ENCODE data around the gene RO60. TPM values are rescaled to one million over a fixed set of nuclear protein-coding genes. Genes with fewer than 3 reads are reported as not detected.
A peak's percentile ranks its signal among the peaks of the same experiment; 100 is the strongest.

RO60 gene
- total and polyA plus RNA-seq, 2 donors (not counting 1 experiment from before 2014, with no cell fraction given): 8.2 to 66.4 TPM

- no peaks in the 10 kb centered on the region for H3K9me3 ChIP-seq (ENCODE audit: control extremely low read depth in 1 of 3, control insufficient read depth in 2 of 3, insufficient read depth in 1 of 3, low read length in 2 of 3)
- H3K79me2 ChIP-seq (ENCODE audit: control insufficient read depth, insufficient read depth, low read length): peaks cover 23% of the 10 kb centered on the region
- peak within 1 kb of the TSS; percentile 89 for H3K9ac ChIP-seq (ENCODE audit: low read length)
- H4K20me1 ChIP-seq (ENCODE audit: control insufficient read depth, insufficient read depth, low read length, poor library complexity, severe bottlenecking): peaks cover 5% of the 10 kb centered on the region
- Mint-ChIP-seq H3K4me3 (peak within 1 kb of the TSS; percentile 97), H3K9me3 (ENCODE audit: insufficient read depth) (no peaks in the 10 kb centered on the region), H3K4me1 (peaks cover 22% of the 10 kb centered on the region), H3K27ac (peak within 1 kb of the TSS; percentile 83), H3K27me3 (no peaks in the 10 kb centered on the region)
- POLR2A ChIA-PET: interaction anchor here (0.6 kb wide), 1 partner anchor 731 kb away, joined by 3 read pairs; no protein-coding TSS in a partner anchor
- H3K4me1 ChIP-seq (ENCODE audit: control insufficient read depth in 2 of 2, insufficient read depth in 2 of 2, low read length in 2 of 2): peaks cover 8 to 13% of the 10 kb centered on the region in 2 donors
- intact Hi-C loops (cut with micrococcal nuclease): loop anchor here (1.0 kb wide), 3 partner anchors 16 to 296 kb away; partner anchors contain the start of genes RGS2, RO60 and UCHL5
- H3K4me3 ChIP-seq (ENCODE audit: control extremely low read depth in 1 of 5, extremely low read depth in 1 of 5, insufficient read depth in 1 of 5, low read depth in 2 of 5, low read length in 4 of 5): peak within 1 kb of the TSS; percentile 62 to 99 (median 78)
- DNase-seq (peak; percentile 65), ATAC-seq (ENCODE audit: low read depth) (peak; percentile 83)
- under 1% methylated on average over 69 of the region's 73 CpGs for WGBS (ENCODE audit: insufficient coverage)
- H3K36me3 ChIP-seq (replicated peaks in 1 of 2; ENCODE audit: control extremely low read depth in 1 of 2, control insufficient read depth in 1 of 2, extremely low read depth in 1 of 2, insufficient read depth in 2 of 2, low read length in 1 of 2): peaks cover 0 to 5% of the 10 kb centered on the region in 2 experiments
- no peaks in the 10 kb centered on the region for H3K27me3 ChIP-seq (replicated peaks in 1 of 4; ENCODE audit: control extremely low read depth in 1 of 4, control insufficient read depth in 3 of 4, insufficient read depth in 4 of 4, low read length in 3 of 4)
- H3K4me2 ChIP-seq (replicated peaks; ENCODE audit: low read depth, low read length, poor library complexity, severe bottlenecking): peak within 1 kb of the TSS; percentile 82
- TF ChIP-seq EZH2 (IDR thresholded peaks at IDR 0.05; ENCODE audit: borderline replicate concordance, insufficient read depth, low read depth, low read length, poor library complexity, severe bottlenecking) (no peak), CTCF (IDR thresholded peaks at IDR 0.05) (no peak)
- CTCF ChIA-PET: interaction anchor here (1.9 kb wide), 1 partner anchor 16 kb away, joined by 10 read pairs; the partner anchor contains the start of gene CDC73
- H3K27ac ChIP-seq (ENCODE audit: low read length in 2 of 2): peak within 1 kb of the TSS in 1 of 2 donors; percentile 71
- H2AFZ ChIP-seq (ENCODE audit: insufficient read depth, low read depth, low read length, poor library complexity, severe bottlenecking): peak within 1 kb of the TSS; percentile 83
Observed at GRCh38 chr1:193104907-193105820, 45.8 kb downstream of the RO60 start, which contains the start of gene GLRX2. Gene GLRX2, minus strand, starts transcription at chr1:193105414. Its CDS starts 32 bp downstream, at chr1:193105382.
